NCI-H748 (cell line): ENCODE measurements around the gene ZFYVE9.
"Not testable (repeated sequence)": the region's sequence is repeated elsewhere in the genome, so short reads cannot be mapped to it uniquely, and the experiment has no call there.

Experiments
- DNase-seq: peaks from one replicate; lab custom pipeline; 2025; ENCODE audit not compliant: unreplicated experiment; lab: John Stamatoyannopoulos, UW

Gene ZFYVE9

DNA sequence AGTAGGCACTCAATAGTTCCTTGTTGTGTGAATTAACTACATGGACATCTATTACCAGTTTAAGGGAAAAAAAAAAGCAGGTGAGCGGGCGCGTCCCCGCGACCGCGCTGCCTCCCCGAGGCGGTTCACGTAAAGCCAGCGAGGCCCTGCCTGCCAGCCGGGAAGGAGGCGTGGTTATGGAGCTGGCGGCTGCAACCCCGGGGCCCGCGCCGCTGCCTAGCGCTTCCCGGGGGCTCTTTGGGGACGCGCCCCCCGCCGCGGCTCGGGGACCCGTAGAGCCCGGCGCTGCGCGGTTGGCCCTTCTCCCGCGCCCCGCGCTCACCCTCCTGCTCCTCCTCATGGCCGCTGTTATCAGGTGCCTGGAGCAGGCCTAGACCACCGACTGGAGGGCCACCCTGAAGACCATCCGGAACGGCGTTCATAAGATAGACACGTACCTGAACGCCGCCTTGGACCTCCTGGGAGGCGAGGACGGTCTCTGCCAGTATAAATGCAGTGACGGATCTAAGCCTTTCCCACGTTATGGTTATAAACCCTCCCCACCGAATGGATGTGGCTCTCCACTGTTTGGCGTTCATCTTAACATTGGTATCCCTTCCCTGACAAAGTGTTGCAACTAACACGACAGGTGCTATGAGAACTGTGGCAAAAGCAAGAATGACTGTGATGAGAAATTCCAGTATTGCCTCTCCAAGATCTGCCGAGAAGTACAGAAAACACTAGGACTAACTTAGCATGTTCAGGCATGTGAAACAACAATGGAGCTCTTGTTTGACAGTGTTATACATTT, 226.7 kb downstream of the ZFYVE9 start:
- peak; percentile 86 for DNase-seq

DNA sequence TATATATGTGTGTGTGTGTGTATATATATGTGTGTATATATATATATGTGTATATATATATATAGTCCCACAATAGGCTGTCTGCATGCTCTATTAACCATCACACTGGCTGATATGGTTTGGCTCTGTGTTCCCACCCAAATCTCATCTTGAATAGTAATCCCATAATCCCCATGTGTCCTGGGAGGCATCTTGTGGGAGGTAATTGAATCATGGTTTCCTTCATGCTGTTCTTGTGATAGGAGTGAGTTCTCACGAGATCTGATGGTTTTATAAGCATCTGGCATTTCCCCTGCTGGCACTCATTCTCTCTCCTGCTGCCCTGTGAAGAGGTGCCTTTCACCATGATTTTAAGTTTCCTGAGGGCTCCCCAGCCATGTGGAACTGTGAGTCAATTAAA, 228.0 kb downstream of the ZFYVE9 start:
- not testable (repeated sequence) for DNase-seq

DNA sequence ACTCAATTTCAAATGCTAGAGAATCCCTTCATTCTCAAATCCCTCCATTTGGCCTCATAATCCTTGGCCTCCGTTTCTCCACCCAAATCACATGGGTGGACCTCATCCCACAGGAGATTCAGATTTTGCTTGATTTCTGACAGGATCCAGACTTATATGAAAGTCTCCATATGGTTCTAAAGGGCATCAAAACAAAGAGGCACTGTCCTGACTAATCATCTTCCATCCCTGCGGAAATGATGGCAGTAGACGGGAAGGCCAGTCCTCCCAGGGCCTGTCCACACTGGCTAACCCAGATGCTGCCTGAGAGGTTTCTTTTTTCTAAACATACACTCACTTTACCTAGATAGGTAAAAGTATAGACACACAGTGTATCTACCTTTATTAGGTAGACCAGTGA, 243.5 kb downstream of the ZFYVE9 start:
- DNase-seq = no peak

DNA sequence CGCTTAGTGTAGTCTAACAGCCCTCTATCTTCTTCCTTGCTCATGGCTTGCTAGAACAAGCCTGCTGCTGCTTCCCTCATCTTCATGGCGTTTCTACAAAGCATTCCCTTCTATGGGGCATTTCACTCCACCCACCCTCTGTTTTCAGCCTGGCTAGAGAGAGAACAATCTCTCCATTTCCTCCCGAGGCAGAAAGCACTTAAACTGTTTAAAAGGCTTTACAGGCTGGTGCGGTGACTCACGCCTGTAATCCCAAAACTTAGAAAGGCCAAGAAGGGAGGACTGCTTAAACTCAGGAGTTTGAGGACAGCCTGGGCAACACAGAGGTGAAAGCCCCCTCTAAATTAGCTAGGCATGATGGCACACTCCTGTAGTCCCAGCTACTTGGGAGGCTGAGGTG, 244.6 kb downstream of the ZFYVE9 start:
- DNase-seq = no peak

GRCh38 chr1:52393174-52393573, 251.3 kb downstream of the ZFYVE9 start:
- DNase-seq = no peak
